Measurements from ENCODE around the gene SLC1A2.

Gene SLC1A2

DNA sequence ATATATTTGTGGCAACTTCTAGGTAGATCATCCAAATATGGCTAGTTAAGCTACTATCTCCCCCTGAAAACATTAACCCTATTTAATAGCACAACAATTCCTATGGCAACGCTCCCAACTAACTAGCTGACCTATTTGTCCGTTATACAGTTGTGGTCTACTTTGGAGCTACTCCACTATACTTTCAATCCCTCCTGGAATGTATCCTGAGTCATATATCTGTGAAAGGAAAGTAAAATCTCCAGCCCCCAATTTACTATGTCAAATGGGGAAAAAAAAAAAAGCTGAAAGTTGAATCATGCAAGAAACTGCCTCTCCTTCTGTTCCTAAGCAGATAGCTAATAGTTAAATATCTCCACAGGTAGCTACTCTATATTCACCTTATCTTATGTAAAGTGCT lies 151.9 kb downstream of the SLC1A2 start:
- no peaks in the 10 kb centered on the region for H3K36me3 ChIP-seq
- H3K27ac ChIP-seq: no peak overlapping the region
- no peaks in the 10 kb centered on the region for H3K9me3 ChIP-seq
- peaks cover 4 to 6% of the 10 kb centered on the region in 2 experiments for H3K4me1 ChIP-seq (ENCODE audit: control insufficient read depth in 1 of 2, insufficient read depth in 1 of 2, low read depth in 1 of 2, low read length in 1 of 2)
- TF ChIP-seq, protein P1, sequence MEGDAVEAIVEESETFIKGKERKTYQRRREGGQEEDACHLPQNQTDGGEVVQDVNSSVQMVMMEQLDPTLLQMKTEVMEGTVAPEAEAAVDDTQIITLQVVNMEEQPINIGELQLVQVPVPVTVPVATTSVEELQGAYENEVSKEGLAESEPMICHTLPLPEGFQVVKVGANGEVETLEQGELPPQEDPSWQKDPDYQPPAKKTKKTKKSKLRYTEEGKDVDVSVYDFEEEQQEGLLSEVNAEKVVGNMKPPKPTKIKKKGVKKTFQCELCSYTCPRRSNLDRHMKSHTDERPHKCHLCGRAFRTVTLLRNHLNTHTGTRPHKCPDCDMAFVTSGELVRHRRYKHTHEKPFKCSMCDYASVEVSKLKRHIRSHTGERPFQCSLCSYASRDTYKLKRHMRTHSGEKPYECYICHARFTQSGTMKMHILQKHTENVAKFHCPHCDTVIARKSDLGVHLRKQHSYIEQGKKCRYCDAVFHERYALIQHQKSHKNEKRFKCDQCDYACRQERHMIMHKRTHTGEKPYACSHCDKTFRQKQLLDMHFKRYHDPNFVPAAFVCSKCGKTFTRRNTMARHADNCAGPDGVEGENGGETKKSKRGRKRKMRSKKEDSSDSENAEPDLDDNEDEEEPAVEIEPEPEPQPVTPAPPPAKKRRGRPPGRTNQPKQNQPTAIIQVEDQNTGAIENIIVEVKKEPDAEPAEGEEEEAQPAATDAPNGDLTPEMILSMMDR (IDR thresholded peaks at IDR 0.05): no peak
- no peak overlapping the region for H3K4me3 ChIP-seq (ENCODE audit: low read depth in 1 of 2, low read length in 1 of 2)
- H3K27me3 ChIP-seq: no peaks in the 10 kb centered on the region

DNA sequence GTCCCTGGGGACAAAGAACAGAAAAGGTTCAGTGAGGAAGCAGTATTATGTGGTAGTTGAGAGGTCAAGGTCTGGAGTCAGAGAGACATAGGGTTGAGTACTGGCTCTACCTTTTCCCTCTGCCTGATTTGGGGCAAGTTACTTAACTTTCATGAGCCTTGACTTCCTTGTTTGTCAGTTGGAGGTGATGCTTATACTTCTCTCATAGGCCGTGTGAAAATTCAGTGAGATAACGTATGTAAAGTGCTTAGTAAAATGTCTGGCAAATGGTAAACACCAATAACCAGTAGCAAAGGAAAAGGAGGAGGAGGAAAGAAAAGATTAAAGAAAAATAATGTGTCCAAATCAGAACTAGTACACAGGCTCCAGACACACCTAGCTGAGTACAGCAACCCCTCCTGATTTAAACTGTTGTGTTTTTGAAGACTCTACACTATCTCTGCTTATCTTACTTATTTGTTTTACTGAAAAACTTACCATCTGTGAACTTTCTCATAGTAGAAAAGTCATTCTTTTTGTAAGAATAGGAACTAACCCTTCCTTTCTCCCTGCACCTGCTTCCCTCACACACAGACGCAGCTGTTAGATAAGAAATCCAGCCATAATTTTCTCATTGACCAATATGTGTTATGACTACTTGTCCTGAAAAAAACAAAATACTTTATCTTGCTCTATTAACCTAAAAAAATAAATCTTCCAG lies 153.5 kb downstream of the SLC1A2 start:
- H3K36me3 ChIP-seq: no peaks in the 10 kb centered on the region
- TF ChIP-seq, protein P1 (IDR thresholded peaks at IDR 0.05): no peak
- no peak overlapping the region for H3K27ac ChIP-seq
- H3K27me3 ChIP-seq: no peaks in the 10 kb centered on the region
- no peak overlapping the region for H3K4me3 ChIP-seq (ENCODE audit: low read depth in 1 of 2, low read length in 1 of 2)
- no peaks in the 10 kb centered on the region for H3K9me3 ChIP-seq
- no peaks in the 10 kb centered on the region for H3K4me1 ChIP-seq (ENCODE audit: control insufficient read depth in 1 of 2, insufficient read depth in 1 of 2, low read depth in 1 of 2, low read length in 1 of 2)

DNA sequence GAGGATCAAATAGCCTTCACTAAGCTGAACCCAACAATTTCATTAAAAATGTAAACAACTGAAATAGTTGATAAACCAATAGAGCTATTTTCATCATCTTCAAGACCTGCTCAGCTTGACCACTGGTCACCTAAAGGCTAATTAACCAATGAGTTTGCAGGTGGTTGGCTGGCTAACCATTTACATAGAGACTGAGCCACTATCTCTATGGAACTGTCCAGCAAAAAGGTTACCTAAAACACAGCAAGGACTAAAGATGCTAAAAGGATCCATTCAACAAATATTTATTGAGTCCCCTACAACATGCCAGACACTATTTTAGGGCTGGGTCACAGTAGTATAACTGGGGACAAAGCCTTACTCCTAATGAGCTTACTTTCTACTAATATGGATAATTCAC lies 156.6 kb downstream of the SLC1A2 start:
- no peaks in the 10 kb centered on the region for H3K27me3 ChIP-seq
- H3K4me1 ChIP-seq (ENCODE audit: control insufficient read depth in 1 of 2, insufficient read depth in 1 of 2, low read depth in 1 of 2, low read length in 1 of 2): peaks cover 0 to 2% of the 10 kb centered on the region in 2 experiments
- no peaks in the 10 kb centered on the region for H3K36me3 ChIP-seq

DNA sequence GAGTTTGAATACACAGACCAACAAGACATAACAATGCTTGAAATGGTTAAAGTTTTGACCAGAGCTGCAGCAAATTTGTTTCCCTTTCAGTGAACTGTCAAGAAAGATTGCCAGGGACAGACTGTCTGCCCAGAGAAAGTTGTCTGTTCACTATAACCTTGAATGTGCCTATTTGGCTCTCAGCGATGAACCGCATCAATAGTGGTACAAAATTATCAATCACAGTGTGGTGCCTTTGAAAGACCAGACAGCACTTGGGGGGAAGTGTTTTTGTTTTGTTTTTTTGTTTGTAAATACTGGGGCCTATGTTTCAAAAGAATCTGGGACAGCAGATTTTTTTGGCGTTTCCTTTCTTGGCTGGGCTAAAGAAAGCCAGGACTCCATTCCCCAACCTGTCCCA lies 157.3 kb downstream of the SLC1A2 start:
- no peaks in the 10 kb centered on the region for H3K27me3 ChIP-seq
- H3K9me3 ChIP-seq: no peaks in the 10 kb centered on the region
- H3K4me3 ChIP-seq (ENCODE audit: low read depth in 1 of 2, low read length in 1 of 2): no peak overlapping the region
- H3K4me1 ChIP-seq (ENCODE audit: control insufficient read depth in 1 of 2, insufficient read depth in 1 of 2, low read depth in 1 of 2, low read length in 1 of 2): peaks cover 0 to 8% of the 10 kb centered on the region in 2 experiments
- H3K36me3 ChIP-seq: no peaks in the 10 kb centered on the region
- TF ChIP-seq, protein P1 (IDR thresholded peaks at IDR 0.05): no peak
- H3K27ac ChIP-seq: no peak overlapping the region

More for the DNA sequence above, 156.6 kb downstream of the SLC1A2 start:
- H3K4me3 ChIP-seq (ENCODE audit: low read depth in 1 of 2, low read length in 1 of 2): no peak overlapping the region
- H3K9me3 ChIP-seq: no peaks in the 10 kb centered on the region
- no peak overlapping the region for H3K27ac ChIP-seq
- TF ChIP-seq, protein P1 (IDR thresholded peaks at IDR 0.05): no peak

DNA sequence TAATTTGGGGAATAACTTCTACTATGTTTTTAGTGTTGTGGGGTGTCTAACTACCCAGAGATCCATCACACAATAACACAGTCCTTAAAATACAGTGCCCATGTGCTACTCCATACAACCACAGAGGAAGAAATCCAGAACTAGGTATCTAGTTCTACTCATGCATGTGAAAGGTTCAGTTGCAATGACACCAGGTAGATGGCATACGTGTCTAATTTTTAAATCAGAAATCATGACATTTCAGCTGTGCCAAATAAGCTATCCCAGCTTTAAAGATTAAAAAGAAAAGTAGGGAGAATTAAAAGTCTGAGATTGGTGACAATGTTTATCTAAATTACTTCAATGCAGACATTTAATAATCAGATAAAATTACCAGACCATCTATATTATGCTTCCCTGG lies 158.2 kb downstream of the SLC1A2 start:
- Histone ChIP-seq H3K27ac (no peak overlapping the region), H3K4me1 (ENCODE audit: control insufficient read depth in 1 of 2, insufficient read depth in 1 of 2, low read depth in 1 of 2, low read length in 1 of 2) (peaks cover 0 to 14% of the 10 kb centered on the region in 2 experiments), H3K27me3 (no peaks in the 10 kb centered on the region), H3K9me3 (no peaks in the 10 kb centered on the region), H3K36me3 (no peaks in the 10 kb centered on the region), H3K4me3 (ENCODE audit: low read depth in 1 of 2, low read length in 1 of 2) (no peak overlapping the region)
- TF ChIP-seq, protein P1 (IDR thresholded peaks at IDR 0.05): no peak
